Fibroblast of mammary gland (primary cell): ENCODE data around the gene NLRC3.
"Not testable (repeated sequence)": the region's sequence is repeated elsewhere in the genome, so short reads cannot be mapped to it uniquely, and the experiment has no call there.

Experiments
- DNase-seq: peaks from one replicate; pipeline ENCODE4 v3.0.0-alpha.2; 2010; ENCODE audit warnings: low read depth
- H3K4me3 ChIP-seq: 2 replicates; pipeline ENCODE4 v1.5.1; 2011; ENCODE audit warnings: low read depth, mild to moderate bottlenecking, low read length, moderate library complexity; ENCODE audit not compliant: control insufficient read depth
- CTCF ChIP-seq: conservative IDR thresholded peaks from 2 replicates; pipeline ENCODE4 v1.5.1; 2011; ENCODE audit warnings: low read depth, low read length, inconsistent platforms; ENCODE audit not compliant: control insufficient read depth, insufficient read depth

The NLRC3 gene

GRCh38 chr16:3527216-3527829, 49.9 kb downstream of the NLRC3 start:
- not testable (repeated sequence) for H3K4me3 ChIP-seq
- peak; percentile 61 for TF ChIP-seq CTCF
- peak; percentile 71 for DNase-seq

- TF ChIP-seq CTCF, result no peak
- no peak for DNase-seq
- H3K4me3 ChIP-seq, result no peak overlapping the region
Measured at GRCh38 chr16:3525951-3526350, 51.3 kb downstream of the NLRC3 start.

- H3K4me3 ChIP-seq, result no peak overlapping the region
- no peak for TF ChIP-seq CTCF
- DNase-seq, result no peak
Measured at GRCh38 chr16:3523281-3523680, 53.9 kb downstream of the NLRC3 start.

DNA sequence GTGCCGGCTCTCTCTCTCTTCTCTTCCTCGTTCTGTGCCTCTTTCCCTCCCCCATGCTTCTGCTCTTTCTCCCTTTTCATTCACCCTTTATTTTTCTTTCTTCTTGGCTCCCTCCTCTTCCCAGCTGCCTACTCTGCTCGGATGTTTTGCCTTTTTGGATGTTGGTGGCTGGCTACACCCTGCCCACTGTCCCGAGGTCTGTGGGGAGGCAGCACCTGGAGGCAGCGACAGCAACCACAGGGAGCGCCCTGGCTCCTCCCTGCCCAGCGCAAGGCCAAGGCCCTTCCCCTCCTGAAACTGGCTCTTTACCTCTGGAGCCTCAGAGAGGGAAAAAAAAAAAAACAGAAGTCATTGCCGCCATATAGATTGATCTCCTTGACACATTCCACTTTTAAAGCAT, 56.4 kb downstream of the NLRC3 start:
- no peak overlapping the region for H3K4me3 ChIP-seq
- DNase-seq, result no peak
- TF ChIP-seq CTCF, result no peak

DNA sequence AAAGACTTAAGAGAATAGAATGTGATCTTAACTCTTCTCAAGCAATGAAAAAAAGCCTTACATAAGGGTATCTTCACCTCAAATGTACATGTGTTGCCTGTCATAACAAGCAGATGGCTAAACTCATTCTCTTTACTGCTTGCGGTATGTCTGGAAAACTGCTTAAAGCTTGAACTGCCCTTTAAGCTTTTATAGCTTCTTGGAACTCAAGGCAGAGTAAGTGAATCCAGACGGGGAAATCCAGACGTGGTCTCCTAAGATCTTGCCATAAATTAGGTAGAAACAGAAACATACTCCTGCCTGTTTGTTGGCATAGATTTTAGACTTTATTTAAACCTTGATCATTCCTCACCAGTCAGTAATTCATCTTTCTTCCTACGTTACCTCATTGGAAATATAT, 56.8 kb downstream of the NLRC3 start:
- H3K4me3 ChIP-seq, result no peak overlapping the region
- peak; percentile 56 for DNase-seq
- TF ChIP-seq CTCF, result no peak

DNA sequence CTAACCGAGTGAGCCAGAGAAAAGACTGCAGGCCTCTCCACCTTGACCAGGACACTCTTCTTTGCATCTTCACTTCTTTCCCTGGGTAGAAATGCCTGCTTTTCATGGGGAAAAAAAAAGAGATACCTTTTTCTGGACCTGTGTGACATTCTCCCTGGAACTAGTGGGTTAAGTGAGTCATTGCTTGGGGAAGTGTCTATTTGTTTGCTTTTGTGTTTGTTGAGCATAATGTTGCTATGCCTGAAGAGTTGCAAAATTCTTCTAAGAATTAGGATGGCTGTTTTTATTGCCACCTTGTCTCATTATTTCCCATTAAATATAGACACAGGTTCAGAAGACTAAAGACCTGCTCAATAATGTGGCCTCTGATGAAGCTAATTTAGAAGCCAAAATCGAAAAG, 57.6 kb downstream of the NLRC3 start:
- TF ChIP-seq CTCF, result no peak
- DNase-seq, result no peak
- H3K4me3 ChIP-seq, result no peak overlapping the region

DNA sequence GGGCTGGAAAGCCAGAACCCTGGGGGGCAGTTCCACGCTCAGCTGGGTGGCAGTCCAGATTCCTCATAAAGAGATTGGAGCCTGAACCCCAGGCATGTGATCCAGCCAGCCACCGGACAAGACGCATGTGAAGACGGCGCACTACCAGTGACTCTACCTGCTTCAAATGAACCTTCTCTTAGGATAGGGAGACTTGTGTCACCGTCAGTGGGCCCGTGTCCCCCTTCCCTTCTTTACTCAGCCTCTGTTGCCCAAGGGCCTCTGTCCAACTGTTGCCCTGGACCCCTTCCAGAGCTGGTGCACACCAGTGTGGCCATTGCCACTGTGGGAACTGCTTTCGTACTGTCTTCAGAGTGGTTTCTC, 58.2 kb downstream of the NLRC3 start:
- no peak for TF ChIP-seq CTCF
- DNase-seq, result no peak
- no peak overlapping the region for H3K4me3 ChIP-seq
